PC-3 (cell line): ENCODE results near the gene PRODH.
"Not testable (repeated sequence)": the region's sequence is repeated elsewhere in the genome, so short reads cannot be mapped to it uniquely, and the experiment has no call there.

Experiments
- EZH2 ChIP-seq: fragments of 300-600 bp; sonication (generic); IDR thresholded peaks from one replicate; pipeline ENCODE4 v1.6.1; 2017; ENCODE audit warnings: antibody characterized with exemption, mild to moderate bottlenecking, low read length; ENCODE audit not compliant: unreplicated experiment
- EZH2phosphoT487 ChIP-seq: fragments of 300-600 bp; sonication (generic); IDR thresholded peaks from 2 replicates; pipeline ENCODE4 v1.6.1; 2018; ENCODE audit warnings: mild to moderate bottlenecking, antibody characterized with exemption, low read length, borderline replicate concordance
- TF ChIP-seq, protein P1 (sequence below): fragments of 300-600 bp; sonication (generic); conservative IDR thresholded peaks from 2 replicates; pipeline ENCODE4 v1.5.1; 2017; ENCODE audit warnings: antibody characterized with exemption, low read depth, mild to moderate bottlenecking, low read length

DNA sequence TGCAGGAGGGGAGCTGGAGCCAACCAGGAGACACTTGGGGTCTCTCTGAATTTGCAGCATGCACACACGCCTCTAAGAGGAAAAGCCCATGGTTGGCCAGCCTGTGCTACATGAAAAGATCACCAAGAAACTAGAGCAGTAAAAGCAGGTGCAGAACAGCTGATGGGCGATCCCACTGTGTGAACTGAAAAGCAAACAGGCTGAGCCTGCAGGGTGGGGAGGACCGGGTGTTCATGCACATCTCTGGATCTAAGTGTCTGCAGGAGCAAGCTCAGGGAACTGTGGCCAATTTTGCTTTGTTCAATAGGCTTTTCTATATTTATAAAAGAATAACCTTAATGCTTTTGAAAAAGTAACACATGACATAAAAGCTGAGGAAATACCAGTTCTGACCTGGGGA is 18.3 kb downstream of the PRODH start:
- TF ChIP-seq, protein P1, sequence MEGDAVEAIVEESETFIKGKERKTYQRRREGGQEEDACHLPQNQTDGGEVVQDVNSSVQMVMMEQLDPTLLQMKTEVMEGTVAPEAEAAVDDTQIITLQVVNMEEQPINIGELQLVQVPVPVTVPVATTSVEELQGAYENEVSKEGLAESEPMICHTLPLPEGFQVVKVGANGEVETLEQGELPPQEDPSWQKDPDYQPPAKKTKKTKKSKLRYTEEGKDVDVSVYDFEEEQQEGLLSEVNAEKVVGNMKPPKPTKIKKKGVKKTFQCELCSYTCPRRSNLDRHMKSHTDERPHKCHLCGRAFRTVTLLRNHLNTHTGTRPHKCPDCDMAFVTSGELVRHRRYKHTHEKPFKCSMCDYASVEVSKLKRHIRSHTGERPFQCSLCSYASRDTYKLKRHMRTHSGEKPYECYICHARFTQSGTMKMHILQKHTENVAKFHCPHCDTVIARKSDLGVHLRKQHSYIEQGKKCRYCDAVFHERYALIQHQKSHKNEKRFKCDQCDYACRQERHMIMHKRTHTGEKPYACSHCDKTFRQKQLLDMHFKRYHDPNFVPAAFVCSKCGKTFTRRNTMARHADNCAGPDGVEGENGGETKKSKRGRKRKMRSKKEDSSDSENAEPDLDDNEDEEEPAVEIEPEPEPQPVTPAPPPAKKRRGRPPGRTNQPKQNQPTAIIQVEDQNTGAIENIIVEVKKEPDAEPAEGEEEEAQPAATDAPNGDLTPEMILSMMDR: not testable (repeated sequence)
- TF ChIP-seq EZH2, EZH2phosphoT487: not testable (repeated sequence)
